GM19099 (cell line): ENCODE measurements around the gene USP6NL.
A peak's percentile ranks its signal among the peaks of the same experiment; 100 is the strongest.

Source experiments
- POLR2A ChIP-seq: IDR thresholded peaks from 3 replicates; pipeline ENCODE4 v1.6.1; 2011; ENCODE audit warnings: low read depth; ENCODE audit not compliant: insufficient read length; ENCODE audit errors: extremely low read depth

The USP6NL gene

GRCh38 chr10:11631890-11632587 lies 20.6 kb upstream of the USP6NL start:
- TF ChIP-seq POLR2A: no peak

GRCh38 chr10:11631291-11631690 lies 19.8 kb upstream of the USP6NL start:
- TF ChIP-seq POLR2A: no peak

DNA sequence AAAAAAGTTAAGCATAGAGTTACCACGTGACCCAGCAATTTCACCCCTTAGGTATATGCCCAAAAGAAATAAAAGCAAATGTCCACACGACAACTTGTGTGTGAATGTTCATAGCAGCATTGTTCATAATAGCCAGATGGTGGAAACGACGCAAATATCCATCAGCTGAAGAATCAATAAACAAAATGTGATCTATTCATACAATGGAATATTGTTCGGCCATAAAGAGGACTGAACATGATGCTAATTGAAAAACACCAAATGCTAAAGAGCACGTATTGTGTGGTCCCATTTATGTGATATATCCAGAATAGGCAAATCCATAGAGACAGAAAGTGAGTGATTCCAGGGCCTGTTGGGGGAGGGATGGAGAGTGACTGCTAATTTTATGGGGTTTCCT lies 18.3 kb upstream of the USP6NL start:
- no peak for TF ChIP-seq POLR2A

- no peak for TF ChIP-seq POLR2A
Observed at GRCh38 chr10:11626071-11626470, 14.6 kb upstream of the USP6NL start.

DNA sequence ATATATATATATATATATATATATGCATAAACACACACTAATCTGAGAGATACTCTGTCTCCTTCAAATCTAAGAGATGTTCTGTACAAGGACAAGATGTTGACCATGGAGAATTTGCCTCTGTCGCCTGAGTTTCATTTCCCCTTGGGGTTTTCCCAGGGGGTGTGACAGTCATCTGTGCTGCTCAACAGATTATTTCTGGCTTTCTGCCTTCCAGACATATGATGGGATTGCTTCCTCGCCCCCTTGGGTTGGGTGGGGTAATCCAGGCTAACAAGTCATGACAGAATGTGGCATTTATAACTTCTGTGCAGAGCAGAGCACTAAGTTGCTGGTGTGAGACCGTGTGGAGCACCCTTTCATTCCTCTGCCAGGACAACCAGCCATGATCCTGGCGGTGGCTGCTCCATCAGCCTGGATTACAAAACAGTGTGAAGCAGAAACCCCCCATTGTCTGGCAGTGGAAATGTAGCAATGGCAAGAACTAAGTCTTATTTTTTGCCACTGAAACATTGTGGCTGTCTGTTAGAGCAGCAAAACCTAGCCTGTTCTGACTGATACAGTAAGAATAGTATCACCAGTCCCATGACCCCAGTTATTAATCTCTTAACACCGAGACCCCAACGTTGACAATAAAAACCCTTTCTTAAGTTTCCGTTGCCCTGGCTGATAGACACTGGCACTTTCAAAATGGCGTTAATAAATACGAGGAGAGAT lies 13.7 kb upstream of the USP6NL start:
- no peak for TF ChIP-seq POLR2A

- no peak for TF ChIP-seq POLR2A
Observed at GRCh38 chr10:11617233-11617632, 5.8 kb upstream of the USP6NL start.

GRCh38 chr10:11616021-11616420 lies 4.6 kb upstream of the USP6NL start:
- TF ChIP-seq POLR2A: no peak

- TF ChIP-seq POLR2A: no peak
Observed at GRCh38 chr10:11615396-11615795, 3.9 kb upstream of the USP6NL start.

DNA sequence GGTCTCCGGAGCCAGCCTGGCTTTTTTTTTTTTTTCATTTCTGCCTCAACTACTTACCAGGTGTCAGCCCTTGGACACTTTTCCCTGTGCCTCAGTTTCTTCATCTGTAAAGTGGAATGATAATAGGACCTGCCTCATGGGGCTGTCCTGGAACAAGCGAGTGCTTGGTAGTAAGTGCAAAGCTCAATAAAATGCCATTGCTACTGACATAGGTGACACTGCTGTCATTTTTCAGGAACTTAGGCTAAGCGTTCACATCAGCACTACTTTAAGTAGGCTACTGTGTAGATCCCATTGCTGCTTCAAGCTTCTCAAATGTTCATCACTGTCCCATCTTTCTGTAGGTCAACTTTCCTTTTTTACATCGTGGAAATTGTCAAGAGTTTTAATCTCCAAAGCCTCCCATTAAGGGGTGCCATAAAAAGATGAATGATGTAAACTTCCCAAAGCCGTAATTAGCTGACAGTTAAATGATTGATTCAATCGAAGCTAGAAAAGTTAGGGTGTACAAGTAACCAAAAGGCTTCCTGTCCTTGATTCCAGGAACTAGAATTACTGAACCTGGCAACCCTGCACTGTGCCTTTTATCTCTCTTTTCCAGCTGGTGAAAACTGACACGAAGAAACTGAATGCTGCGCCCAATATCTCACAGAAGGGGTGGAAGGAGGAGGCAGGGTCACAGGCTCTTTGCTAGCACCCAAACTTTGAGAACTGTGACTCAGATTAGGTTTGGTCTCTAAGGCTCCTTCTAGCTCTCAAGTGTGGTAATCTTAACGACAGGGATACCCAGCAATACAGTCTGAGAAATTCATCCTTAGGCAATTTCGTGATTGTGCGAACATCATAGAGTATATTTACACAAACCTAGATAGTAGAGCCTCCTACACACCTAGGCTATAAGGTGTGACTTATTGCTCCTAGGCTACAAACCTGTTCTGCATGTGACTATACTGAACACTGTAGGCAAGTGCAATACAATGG lies 861 bp upstream of the USP6NL start:
- no peak for TF ChIP-seq POLR2A

- TF ChIP-seq POLR2A: no peak
Observed at GRCh38 chr10:11610826-11611247, 613 bp downstream of the USP6NL start.

DNA sequence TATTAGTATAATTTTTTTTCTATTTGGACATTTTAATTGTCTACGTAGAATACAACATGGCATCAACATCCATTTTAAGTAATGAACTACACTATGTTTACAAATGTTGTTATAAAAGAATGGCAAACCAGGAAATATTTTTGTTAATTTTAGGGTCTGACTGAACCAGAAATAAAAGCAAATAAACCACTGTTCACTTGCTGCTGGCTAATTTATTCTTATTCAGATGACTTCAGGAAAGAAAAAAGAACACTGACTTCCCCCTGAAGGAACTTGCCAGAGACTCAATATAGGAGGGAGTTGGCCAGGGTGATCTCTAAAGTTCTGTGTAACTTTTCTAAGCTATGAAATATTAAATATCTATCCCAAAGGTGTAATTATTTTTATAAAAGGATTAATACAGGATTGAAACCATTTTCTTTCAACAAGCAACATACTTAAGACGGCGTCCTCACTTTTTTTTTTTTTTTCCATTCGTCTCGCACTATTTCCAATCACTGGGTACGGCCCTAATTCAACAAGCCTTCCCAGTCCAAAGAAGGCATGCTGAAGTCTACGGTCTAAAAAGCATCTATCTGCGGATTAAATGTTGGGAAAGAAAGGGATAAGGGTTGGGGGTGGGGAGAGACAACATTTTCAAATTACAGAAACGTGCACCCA lies 1.2 kb downstream of the USP6NL start:
- TF ChIP-seq POLR2A: no peak

GRCh38 chr10:11609492-11610093 lies 1.9 kb downstream of the USP6NL start:
- peak; percentile 55 for TF ChIP-seq POLR2A

- no peak for TF ChIP-seq POLR2A
Observed at GRCh38 chr10:11609052-11609451, 2.4 kb downstream of the USP6NL start.
